NCI-H1930 (cell line): Measurements from ENCODE around the gene LZIC.
"Not testable (repeated sequence)": the region's sequence is repeated elsewhere in the genome, so short reads cannot be mapped to it uniquely, and the experiment has no call there.

Experiments
- DNase-seq, 2 experiments: peaks; one replicate each; lab custom pipeline; 2025; lab: John Stamatoyannopoulos, UW

LZIC gene

DNA sequence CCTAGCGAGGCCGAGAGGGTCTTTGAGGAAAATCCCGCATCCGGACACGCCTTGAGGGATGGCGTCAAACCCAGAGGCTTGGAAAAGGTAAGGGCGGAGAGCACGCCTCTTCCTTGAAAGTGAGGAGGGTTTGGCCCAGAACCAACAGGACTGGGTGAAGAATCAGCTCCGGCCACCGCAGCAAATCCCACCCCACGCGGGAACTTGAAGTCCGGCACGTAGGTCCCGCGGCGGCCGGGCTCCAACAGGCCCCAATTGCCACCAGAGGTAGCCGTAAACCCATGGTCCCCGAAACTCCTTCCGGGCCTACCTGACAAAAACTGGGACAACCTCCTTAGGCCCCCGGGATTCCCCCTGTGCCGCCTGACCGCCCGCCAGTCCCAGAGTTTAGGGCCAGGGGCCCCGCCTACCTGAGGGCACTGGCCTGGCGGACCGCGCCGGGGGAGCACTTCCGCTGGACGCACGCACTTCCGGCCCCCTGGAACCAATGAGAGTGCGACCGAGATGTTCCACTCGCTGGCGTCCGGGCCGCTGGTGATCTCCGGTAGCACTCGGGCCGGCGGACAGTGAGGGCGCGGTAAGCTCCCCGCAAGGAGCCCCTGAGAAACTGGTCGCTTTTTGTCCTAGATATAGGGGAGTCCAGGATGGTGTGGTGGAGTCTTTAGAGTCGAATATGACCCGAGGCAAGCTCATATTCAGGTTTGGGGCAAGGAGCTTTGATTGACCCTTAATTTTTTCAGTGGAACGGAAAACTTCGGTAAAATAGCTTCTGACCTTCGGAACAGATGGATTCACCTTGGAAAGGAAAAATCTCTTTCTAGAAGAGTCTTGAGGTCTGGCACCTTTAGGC lies at the start of gene LZIC, which contains the start of gene NMNAT1:
Gene LZIC (minus strand): TSS at position 453 of the 850 bp plus-strand sequence. CDS start 6,772 bp downstream, outside the sequence.
Gene NMNAT1 (plus strand): TSS at position 537 of the 850 bp plus-strand sequence. CDS start 28,599 bp downstream, outside the sequence.
- peak; percentile 73 to 90 for DNase-seq

DNA sequence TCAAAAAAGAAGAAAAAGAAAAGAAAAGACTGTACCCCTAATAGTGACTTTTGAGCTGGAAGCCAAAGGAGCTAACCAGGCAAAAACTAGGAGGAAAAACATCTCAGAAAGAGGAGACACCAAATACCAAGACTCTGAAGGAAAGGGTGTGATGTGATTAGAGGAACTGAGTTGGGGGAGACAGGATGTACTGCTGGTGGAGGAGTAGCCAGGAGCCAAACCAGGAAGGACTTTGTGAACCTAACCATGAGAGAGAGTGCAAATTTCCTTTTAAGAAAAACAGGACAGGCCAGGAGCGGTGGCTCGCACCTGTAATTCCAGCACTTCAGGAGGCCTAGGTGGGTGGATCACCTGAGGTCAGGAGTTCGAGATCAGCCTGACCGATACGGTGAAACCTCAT lies 49.7 kb upstream of the LZIC start:
- DNase-seq, result no peak

DNA sequence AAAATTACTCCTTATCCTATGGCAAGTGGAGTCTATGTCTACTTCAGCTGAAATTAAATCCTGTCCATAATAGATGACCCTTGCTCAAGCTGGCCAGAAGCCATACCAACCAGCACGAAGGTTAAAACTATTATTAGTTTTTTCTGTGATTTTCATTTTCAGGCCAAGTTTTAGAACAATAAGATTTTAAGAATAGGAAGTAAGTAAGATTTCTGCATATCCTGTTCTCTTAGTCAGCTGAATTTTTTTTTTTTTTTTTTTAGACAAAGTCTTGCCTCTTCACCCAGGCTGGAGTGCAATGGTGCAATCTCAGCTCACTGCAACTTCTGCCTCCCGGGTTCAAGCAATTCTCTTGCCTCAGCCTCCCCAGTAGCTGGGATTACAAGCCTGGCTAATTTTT lies 47.8 kb upstream of the LZIC start:
- no peak for DNase-seq

DNA sequence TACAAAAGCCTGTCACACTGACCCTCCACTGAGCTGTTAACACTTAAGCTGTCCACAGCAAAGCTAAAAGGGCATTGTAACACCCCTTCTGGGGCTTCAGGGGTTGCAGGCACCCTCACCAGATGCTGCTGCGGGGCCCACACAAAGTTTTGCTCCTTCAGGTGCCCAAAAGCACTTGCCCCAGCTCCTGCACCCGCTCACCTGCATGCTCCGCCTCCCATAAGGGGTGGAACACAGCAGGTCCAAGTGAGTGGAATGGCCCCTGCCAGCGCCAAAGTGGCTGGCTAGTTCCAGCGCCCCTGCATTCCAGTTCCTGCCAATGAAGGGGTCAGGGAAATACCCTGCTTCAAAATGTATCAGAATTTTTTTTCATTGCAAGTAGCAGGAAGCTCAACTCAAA lies 46.6 kb upstream of the LZIC start:
- DNase-seq, result no peak

DNA sequence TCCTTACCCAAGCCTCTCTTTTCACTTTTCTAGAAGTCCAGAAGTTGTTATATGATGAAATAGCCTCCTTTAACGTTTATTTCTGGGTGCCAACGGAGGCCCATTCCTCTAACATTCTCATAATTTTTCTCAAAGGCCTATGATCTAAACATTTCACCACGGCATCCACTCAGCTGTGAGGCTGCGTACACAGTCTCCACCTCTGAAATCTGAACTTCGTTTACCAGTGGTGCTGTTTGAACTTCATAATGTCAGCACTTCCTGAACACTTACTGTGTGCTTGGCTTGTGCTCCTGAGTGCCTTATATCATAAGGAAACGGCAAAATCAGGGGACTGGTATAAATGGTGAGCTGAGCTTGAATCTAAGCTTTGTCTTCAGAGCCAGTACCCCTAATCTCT lies 41.8 kb upstream of the LZIC start:
- DNase-seq, result no peak

DNA sequence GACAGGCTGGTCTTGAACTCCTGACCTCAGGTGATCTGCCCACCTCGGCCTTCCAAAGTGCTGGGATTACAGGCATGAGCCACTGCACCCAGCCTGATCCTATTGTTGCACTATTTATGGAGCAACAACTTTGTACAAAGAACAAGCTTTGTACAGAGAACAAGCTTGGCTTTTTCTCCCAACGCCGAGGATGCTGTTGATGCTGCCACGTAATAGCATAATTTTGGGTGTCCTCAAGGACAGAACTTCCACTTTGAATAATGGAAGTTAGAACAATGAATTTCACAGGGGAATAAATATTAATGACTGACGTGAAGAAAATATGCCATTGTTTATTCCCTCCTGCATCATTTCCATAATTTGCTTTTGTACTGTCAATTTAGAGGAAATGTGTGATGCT lies 41.1 kb upstream of the LZIC start:
- no peak for DNase-seq

DNA sequence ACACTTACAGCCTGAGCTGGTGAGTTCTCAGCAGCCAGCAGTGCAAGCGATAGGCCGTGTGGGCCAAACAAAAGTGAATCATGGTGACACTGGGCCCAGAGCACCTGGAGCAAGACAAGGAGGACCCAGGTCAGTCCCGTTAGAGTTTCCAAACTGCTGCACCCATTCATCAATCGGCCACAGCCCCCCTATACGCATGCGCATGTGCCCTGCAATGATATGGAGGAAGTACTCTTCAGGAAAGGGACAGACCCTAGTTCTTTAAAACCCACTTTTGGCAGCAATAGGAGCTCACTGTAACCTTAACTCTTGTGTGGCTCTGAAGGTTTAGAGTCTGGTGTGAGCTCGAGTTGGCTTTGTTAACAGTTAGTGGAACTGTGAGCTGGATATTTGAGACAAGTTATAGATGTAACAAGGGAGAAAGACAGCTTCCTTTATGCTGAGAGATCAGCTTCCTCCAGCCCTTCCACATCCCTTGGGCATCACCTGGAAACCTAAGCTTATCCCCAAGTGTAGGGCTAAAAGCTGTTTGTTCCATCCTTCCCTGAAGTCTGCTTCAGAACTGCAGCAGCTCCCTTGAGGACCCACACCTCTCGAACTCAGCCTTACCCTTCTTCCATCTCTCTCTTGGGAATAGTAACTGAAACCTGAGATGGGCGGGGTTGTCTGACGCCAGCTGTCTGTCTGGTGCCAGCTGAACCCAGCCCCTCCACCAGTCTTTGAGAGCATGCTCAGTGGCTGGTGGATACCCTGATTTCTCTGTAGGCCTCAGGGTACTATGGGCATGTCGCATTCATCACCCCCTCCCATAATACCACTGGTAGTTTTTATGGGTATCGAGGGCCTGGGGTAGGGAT lies 17.7 kb upstream of the LZIC start:
- peak; percentile 23 to 65 for DNase-seq

DNA sequence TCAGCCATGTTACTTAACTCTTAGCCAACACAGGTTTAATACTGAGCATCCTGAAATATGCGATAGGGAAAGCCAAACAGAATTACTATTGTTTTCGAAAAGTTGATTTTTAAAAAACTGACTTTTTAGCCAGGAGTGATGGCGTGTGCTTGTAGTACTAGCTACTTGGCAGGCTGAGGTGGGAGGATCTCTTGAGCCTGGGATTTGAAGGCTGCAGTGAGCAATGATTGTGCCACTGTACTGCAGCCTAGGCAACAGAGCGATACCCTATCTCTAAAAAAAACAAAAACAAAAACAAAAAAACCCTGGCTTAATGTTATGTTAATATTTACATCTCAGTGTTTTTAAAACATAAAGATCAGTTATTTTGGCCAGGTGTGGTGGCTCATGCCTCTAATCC lies 16.8 kb upstream of the LZIC start:
- no peak for DNase-seq

DNA sequence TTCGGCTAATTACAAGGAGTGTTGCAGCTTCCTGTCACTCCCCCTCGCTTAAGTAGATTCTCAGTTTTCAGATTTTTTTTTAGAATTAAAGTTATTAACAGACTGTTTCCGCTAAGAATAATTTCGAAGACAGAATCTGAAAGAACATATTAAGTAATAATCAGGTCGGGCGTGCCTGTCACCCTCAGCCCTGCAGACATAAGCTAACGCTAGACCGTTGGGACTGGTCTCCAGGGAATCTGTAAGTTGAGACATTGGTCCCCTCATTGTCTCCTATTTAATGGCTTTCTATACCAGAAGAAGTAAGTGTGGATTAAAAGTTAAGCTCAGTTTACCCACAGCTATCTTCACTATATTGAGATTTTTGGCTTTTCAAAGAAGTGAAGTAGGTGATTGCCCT lies 14.5 kb upstream of the LZIC start:
- no peak for DNase-seq

DNA sequence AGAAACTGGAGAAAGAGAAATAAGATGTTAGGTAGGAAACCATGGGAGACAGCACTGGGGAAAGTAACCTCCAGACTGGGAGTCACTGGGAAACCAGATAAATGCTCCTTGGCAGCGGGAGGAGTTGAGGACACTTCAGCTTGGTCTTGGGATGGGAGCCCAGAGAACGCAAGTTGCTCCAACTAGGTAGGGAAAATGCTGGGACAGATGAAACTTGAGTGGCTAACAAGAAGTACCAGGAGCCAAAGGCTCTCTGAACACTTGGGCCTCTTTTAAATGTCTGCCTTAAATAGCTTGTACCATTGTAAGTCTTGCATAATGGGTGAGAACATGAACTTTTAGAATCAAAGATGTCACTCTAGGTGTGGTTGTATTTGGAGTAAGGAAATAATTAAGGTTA lies 3.1 kb upstream of the LZIC start:
- no peak for DNase-seq

DNA sequence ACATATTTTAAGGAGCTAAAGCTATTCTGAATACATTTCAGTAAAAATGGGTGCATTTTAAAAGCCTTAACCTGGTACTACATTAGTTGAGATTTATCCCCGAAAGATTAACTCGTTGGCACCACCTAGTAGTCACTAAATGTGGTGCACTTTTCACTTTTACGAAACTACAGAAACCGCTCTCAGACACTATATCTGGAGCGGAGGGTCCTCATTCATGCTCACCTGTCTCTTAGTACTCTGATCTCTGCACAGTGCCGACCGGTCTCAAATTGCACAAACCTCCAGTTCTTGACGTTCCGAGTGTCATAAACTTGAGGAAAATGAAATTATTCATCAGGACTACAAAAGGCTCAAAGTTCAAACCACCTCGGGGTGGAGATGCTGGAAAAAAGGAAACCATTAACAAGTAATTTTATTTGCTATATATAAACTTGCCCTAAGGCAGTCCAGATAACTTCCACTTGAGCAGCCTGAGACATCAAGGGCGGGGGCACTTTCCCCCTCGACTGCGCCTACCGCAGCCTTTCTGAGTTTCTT lies 722 bp downstream of the LZIC start:
- no peak for DNase-seq

DNA sequence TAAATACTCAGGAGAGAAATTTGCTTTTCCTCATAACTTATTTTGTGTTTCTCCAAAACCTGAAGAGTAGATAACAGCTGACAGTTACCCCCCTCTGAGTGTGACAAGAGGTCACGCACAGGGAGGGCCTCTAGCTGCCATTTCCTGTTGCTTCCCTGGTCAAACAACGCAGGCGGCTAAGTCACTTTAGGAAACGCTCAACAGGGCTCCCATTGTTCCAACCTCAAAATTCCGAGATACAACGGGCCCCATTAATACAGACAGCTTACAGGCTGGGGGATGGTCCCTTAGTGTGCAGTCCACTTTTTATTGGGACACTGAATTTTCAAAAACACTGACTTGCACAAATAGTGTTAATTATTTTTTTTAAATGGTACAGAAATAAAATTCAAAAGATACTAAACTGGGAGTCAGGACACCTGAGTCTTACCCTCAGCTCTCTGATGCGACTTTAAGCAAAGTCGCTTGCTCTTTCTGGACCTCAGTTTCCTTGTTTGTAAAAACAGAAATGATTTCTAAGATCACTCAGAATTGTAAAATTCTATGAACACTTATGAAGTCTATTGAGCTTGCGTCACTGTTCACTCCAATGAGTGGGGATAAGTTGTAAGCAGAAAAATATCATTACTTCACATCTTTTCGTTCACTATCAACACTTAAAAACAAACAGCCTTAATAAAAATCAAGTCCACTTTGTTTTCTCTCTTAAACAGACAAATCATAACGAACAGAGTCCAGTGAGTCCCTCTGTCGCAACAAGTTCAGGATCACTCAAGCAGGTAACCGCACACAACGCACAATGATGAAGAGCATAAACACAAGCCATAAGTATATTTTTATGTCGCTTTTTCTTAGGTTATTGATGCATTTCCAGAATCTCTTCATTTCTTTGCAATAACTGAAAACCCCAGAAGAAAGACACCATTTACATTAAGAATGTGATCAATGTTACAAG lies 13.5 kb downstream of the LZIC start:
- no peak for DNase-seq

DNA sequence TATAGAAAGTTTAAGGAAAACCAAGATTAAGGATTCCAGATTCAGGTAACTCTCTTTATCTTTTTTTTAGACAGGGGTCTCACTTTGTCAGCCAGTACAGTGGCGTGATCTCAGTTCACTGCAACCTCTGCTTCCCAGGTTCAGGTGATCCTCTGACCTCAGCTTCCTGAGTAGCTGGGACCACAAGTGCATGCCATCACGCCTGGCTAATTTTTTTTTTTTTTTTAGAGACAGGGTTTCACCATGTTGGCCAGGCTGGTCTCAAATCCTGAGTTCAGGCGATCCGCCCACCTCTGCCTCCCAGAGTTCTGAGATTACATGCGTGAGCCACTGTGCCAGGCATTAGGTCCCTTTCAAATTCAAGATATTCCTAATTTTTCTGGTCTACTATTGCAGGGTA lies 15.9 kb downstream of the LZIC start:
- no peak for DNase-seq

DNA sequence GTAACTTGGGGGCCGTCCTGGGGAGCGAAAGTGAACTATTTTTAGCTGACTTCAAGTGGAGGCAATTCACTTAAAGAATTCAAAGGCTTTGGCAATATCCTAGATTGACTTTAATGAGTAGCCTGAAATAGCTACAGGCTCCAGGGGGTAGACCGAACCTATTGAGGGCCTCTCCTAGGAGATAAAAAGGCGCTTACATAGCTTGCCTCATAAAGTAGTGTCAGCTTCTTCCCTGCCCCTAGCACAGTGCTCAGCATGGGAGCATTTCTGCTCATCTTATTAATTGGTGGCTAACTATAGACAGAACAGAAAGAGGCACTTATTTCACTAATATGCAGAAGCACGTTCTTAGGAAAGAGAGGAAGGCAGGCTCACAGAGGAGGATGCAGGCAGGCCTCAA lies 20.8 kb downstream of the LZIC start:
- DNase-seq, result no peak

DNA sequence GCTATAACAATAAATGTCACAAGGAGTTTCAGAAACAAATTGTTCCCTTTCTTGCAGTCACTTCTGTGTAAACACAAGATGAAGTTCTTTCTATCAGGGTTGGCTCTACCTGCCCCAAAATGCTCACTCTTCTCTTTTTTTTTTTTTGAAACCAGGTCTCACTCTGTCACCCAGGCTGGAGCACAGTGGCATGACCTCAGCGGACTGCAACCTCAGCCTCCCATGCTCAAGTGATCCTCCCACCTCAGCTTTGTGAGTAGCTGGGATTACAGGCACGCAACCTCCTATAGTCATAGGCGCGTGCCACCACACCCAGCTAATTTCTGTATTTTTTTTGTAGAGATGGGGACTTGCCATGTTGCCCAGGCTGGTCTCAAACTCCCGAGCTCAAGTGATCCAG lies 22.6 kb downstream of the LZIC start:
- no peak for DNase-seq

DNA sequence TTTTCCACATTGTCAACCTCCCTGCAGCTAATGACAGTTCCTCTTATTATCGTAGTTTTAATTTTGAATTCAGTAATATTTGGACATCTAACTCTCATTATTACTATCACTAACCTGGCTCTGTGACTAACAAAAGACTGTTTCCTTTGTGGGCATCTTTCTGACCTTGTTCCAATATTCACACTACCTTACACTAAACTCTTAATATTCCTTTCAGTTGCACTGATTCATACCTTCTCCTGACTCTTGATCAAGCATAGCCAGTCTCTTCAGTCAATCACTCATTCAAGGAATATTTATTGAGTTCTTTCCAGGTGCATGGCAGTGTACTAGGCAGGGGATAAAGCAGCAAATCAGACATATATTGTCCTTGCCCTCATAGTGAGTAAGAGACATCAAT lies 25.3 kb downstream of the LZIC start:
- DNase-seq, result no peak

DNA sequence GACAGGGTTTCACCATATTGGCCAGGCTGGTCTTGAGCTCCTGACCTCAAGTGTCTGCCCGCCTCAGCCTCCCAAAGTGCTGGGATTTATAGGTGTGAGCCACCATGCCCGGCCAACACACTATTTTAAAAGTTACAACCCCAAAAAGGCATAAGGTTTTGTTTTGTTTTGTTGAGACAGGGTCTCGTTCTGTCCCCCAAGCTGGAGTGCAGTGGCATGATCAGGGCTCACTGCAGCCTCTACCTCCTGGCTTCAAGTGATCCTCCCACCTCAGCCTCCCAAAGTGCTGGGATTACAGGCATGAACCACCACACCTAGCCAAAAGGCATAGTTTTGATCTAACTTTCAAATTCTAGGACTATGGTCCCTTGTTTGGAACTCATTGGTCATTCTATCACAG lies 25.7 kb downstream of the LZIC start:
- DNase-seq, result not testable (repeated sequence)

DNA sequence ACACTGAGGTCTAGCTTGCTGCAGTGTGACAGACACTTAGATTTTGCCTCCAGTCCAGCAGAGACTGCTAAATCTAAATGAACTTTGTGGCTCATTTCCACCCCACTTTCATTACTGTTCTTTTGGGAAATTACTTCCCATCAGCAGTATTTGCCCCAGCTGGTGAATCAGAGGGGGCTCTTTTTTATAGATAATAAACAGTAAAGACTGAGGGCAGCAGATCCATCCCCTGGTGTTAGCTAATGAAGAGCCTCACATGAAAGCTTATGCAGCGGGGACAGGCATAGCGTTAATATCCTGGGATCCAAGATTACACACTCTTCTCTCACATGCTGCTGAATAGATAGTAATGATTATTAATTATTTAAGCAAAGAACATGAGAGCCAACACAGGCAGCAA lies 26.7 kb downstream of the LZIC start:
- no peak for DNase-seq

DNA sequence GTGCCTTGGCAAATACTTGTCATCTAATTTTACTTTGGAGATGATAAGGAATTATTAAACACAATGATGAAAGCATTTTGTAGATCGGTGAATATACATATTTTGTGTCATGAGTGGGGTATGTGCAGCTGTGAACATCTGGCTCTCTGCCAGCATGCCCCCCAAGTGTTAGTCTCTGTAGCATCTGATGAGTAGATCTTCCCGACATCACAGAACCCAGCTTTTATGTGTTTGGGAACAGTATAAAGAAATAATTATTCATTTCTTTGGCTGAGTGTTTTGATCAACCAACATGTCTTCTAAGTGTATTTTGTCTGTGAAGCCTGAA lies 28.6 kb downstream of the LZIC start:
- DNase-seq, result no peak

DNA sequence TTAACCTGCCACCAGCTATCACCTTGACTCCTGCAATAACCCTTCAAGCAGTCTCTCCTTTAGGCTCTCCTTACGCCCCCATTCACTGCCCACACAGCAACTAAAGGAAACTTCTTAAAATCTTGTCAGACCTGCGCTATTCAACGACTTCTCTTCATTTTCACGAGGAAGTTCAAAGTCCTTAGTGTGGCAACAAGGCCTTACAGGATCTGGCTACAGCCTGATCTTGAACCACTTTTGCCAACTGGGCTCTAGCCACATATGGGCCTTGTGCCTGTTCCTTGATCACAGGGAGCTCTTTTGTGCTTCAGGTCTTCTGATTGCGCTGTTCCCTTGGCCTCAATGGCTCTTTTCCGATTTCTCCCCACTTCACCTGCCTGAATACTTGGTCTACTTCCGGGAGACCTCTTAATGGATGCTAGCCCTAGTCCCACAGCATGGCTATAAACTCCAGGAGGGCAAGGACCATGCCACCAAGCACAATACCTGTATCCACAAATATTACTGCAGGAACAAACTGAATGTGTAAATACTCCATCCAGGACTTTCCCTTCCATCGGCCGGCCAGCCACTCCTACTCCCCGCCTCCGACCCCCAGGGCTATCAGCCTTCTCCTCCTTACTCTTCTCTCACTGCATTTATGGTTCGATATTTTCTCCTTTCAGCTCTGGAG lies 30.8 kb downstream of the LZIC start:
- no peak for DNase-seq
